Vagina (tissue), 2 donors: Measurements from ENCODE around the gene SWAP70.

Source experiments
- CTCF ChIP-seq, 3 experiments: fragments of 450-650 bp in 2 of 3; fragments of 200-600 bp in 1 of 3; sonication (generic) in 1 of 3; IDR thresholded peaks; one replicate each; pipeline ENCODE4 v1.5.1; 2017 to 2019; ENCODE audit warnings: antibody characterized with exemption in 3 of 3, mild to moderate bottlenecking in 2 of 3, moderate library complexity in 2 of 3
- POLR2A ChIP-seq, 2 donors: fragments of 450-650 bp; IDR thresholded peaks; one replicate each; pipeline ENCODE4 v1.6.1; 2017; ENCODE audit warnings: antibody characterized with exemption in 2 of 2, mild to moderate bottlenecking in 2 of 2, moderate library complexity in 2 of 2
- POLR2AphosphoS5 ChIP-seq, 2 donors: sonication (generic); formaldehyde crosslinking; IDR thresholded peaks; one replicate each; pipeline ENCODE4 v1.9.0; 2017; ENCODE audit warnings: antibody characterized with exemption in 2 of 2, mild to moderate bottlenecking in 2 of 2, low read depth in 1 of 2; ENCODE audit not compliant: insufficient read depth in 1 of 2

GRCh38 chr11:9748361-9748970, 84.6 kb downstream of the SWAP70 start:
- TF ChIP-seq CTCF (IDR thresholded peaks at IDR 0.05) = no peak
- no peak for TF ChIP-seq POLR2A (IDR thresholded peaks at IDR 0.05)
- TF ChIP-seq POLR2AphosphoS5 (IDR thresholded peaks at IDR 0.05; ENCODE audit: insufficient read depth in 1 of 2, low read depth in 1 of 2) = peak in 1 of 2 donors; percentile 25
